ENCODE results near the gene SYNC. TPM values are rescaled to one million over a fixed set of nuclear protein-coding genes. Genes with fewer than 3 reads are reported as not detected.
"Not testable (repeated sequence)": the region's sequence is repeated elsewhere in the genome, so short reads cannot be mapped to it uniquely, and the experiment has no call there.

Gene SYNC
- total and polyA plus RNA-seq, 2 of the 8 experiments (the other 6 are each of a cell fraction or from before 2014, with no cell fraction given), result 0.06 to 0.17 TPM

DNA sequence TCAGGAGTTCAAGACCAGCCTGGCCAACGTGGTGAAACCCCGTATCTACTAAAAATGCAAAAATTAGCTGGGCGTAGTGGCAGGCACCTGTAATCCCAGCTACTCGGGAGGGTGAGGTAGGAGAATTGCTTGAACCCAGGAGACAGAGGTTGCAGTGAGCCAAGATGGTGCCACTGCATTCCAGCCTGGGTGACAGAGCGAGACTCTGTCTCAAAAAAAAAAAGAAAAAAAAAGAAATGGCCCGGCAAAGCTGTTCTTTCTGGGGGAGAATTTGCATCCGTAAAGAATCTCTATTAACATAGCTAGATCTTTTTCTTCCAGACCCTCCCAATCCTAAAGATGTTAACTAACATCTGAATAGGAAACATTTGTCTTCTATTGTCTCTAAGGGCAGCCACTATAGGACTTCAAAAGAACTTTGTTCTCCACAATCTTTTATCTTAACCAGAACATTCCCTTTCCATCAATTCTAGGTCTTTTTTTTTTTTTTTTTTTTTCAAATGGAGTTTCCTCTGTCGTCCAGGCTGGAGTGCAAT is 60.2 kb downstream of the SYNC start:
- ChIA-PET POLR2A (ENCODE audit: partially characterized antibody) (interaction anchor here (0.6 to 10.1 kb wide), 7 partner anchors 12 to 475 kb away, joined by 3 to 115 read pairs (median 4); partner anchors contain the start of genes RBBP4, ZBTB8A and ZBTB8OS), CTCF (ENCODE audit: partially characterized antibody) (interaction anchor here (0.6 to 1.6 kb wide), 3 partner anchors 107 to 130 kb away, joined by 3 to 5 read pairs (median 3); no protein-coding TSS in a partner anchor)
- H4K20me1 ChIP-seq (replicated peaks in 1 of 2; ENCODE audit: control insufficient read depth in 1 of 2, insufficient read depth in 2 of 2, low read length in 2 of 2); H4K5ac ChIP-seq (ENCODE audit: insufficient read length, low read depth, low read length); H3K4me3 ChIP-seq (ENCODE audit: extremely low read depth in 1 of 4, insufficient read depth in 2 of 4, low read depth in 3 of 4, low read length in 4 of 4); H3K4me1 ChIP-seq (replicated peaks in 1 of 4; ENCODE audit: control insufficient read depth in 3 of 4, insufficient read depth in 4 of 4, low read length in 3 of 4); H2BK20ac ChIP-seq (ENCODE audit: low read length); H2BK12ac ChIP-seq (ENCODE audit: low read depth, low read length); H3K18ac ChIP-seq (ENCODE audit: extremely low read depth, low read length); FAIRE-seq; H4K91ac ChIP-seq (replicated peaks; ENCODE audit: insufficient read length, low read length); DNase-seq (ENCODE audit: low read depth in 1 of 2, low spot score in 2 of 2); H3K14ac ChIP-seq (ENCODE audit: insufficient read length); H3K56ac ChIP-seq (replicated peaks; ENCODE audit: insufficient read length, low read depth, low read length); H3K9ac ChIP-seq (replicated peaks in 1 of 4; ENCODE audit: extremely low read depth in 1 of 4, low read depth in 3 of 4, low read length in 3 of 4); H3K79me1 ChIP-seq (ENCODE audit: low read depth, low read length); H4K8ac ChIP-seq (ENCODE audit: extremely low read depth, insufficient read depth, low read length); H3K23me2 ChIP-seq (ENCODE audit: low read depth, low read length); H2AFZ ChIP-seq (ENCODE audit: low read length); H2BK15ac ChIP-seq (ENCODE audit: low read length); H2AK5ac ChIP-seq (ENCODE audit: low read depth, low read length); H3K27me3 ChIP-seq (replicated peaks in 1 of 4; ENCODE audit: control insufficient read depth in 3 of 4, extremely low read depth in 1 of 4, insufficient read depth in 3 of 4, low read length in 3 of 4); H2BK5ac ChIP-seq (ENCODE audit: low read depth, low read length); H3K27ac ChIP-seq (ENCODE audit: low read depth, low read length); H3K4me2 ChIP-seq (ENCODE audit: insufficient read depth in 1 of 2, low read depth in 2 of 2, low read length in 2 of 2); H3K4ac ChIP-seq (replicated peaks; ENCODE audit: insufficient read length, low read depth, low read length); H3K9me3 ChIP-seq (ENCODE audit: insufficient read depth in 2 of 2, low read depth in 1 of 2, low read length in 1 of 2); H2BK120ac ChIP-seq (replicated peaks; ENCODE audit: low read depth, low read length); H3K23ac ChIP-seq (ENCODE audit: insufficient read length): not testable (repeated sequence)
- H3K79me2 ChIP-seq (ENCODE audit: control insufficient read depth in 1 of 2, insufficient read depth in 2 of 2, low read length in 2 of 2), result peaks cover under 1 to 53% of the 10 kb centered on the region in 2 experiments; a peak in 3 of 4 replicates
- peaks cover 0 to 11% (median 0%) of the 10 kb centered on the region in 4 experiments; a peak in 2 of 8 replicates for H3K36me3 ChIP-seq (ENCODE audit: control insufficient read depth in 2 of 4, insufficient read depth in 4 of 4, low read length in 3 of 4)
- 49% methylated on average over 7 of the region's 8 CpGs; no CpG with 5 or more reads in 1 of the 2 experiments for WGBS, 2 experiments (ENCODE audit: extremely low coverage in 1 of 2, insufficient coverage in 1 of 2, insufficient read length in 1 of 2, insufficient replicate concordance in 2 of 2, low coverage in 1 of 2, low lambda C conversion rate in 2 of 2, missing lambda C conversion rate in 1 of 2)
- 0 out of 3 replicates have a peak, but pooled peaks of 1 of the 2 experiments have one; percentile 4 for TF ChIP-seq EP300 (IDR thresholded peaks at IDR 0.05; ENCODE audit: borderline replicate concordance in 1 of 2, low read depth in 2 of 2, low read length in 2 of 2)
